WTC11 (cell line): ENCODE data around the gene MPEG1.

Source experiments
- ATF3 ChIP-seq: sonication (generic); formaldehyde crosslinking; conservative IDR thresholded peaks from 2 replicates; pipeline ENCODE4 v1.8.1; 2022; ENCODE audit warnings: mild to moderate bottlenecking, missing genetic modification reagents
- HMGXB4 ChIP-seq: sonication (generic); formaldehyde crosslinking; IDR thresholded peaks from 2 replicates; pipeline ENCODE4 v1.8.1; 2023; ENCODE audit warnings: mild to moderate bottlenecking, moderate library complexity, missing genetic modification reagents
- MAX ChIP-seq: sonication (generic); formaldehyde crosslinking; IDR thresholded peaks from 2 replicates; pipeline ENCODE4 v1.8.0; 2022; ENCODE audit warnings: mild to moderate bottlenecking, missing genetic modification reagents

DNA sequence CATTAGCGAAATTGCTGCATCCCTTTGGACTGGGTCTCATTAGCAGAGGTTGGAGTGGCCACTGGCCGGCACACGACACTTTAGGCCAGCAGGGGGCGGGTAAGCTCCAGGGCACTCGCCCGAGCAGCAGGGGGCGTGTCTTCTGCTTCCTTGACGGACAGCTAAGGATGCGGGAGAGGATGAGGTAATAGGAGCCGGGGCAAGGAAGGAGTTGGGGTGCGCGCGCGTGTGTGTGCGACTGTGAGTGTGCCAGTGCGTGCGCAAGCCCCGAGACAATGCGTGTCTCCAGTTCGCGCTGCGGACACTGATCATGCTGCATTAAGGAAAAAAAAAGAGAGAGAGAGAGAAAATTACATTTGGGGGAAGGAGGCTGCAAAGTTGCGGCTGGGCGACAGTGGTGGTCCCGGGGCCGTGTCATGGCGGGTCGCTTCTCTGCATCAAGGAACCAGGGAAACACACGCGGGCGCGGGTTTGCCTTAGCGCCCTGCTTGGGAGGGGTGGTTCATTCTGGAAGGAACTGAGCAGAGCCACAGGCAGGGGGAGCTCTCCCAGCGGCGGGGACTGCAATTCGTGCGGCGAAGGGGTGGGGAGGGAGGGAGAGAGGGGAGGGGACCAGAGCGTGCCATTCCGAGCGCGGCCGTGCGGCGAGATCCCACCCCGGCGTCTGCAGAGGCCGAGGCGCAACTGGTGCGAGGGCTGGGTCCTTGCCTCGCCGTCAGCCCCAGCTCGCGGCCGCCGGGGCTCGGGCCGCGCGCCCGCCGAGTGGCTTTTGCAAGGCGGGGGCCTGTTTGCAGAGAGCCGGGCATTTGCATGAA is 41.0 kb downstream of the MPEG1 start, which contains the start of gene DTX4:
- peak; percentile 79 for TF ChIP-seq HMGXB4 (CRISPR knock-in tag)
- TF ChIP-seq MAX: peak; percentile 69
- TF ChIP-seq ATF3 (CRISPR knock-in tag): no peak
